ENCODE results near the gene CELF2.
A peak's percentile ranks its signal among the peaks of the same experiment; 100 is the strongest.

CELF2 gene

GRCh38 chr10:11243425-11244222 is 226.0 kb downstream of the CELF2 start:
- no peak for DNase-seq (ENCODE audit: extremely low spot score)
- CTCF ChIA-PET, result interaction anchor here (0.9 to 6.6 kb wide), 13 partner anchors 8 to 78 kb away, joined by 3 to 63 read pairs (median 3); no protein-coding TSS in a partner anchor
- POLR2A ChIA-PET, result interaction anchor here (0.6 to 1.6 kb wide), 7 partner anchors 10 to 79 kb away, joined by 3 to 8 read pairs (median 5); no protein-coding TSS in a partner anchor
- no peak for TF ChIP-seq CTCF (IDR thresholded peaks at IDR 0.05; ENCODE audit: control extremely low read depth, extremely low read depth, low read depth, missing control alignments)

- POLR2A ChIA-PET, result interaction anchor here (0.5 to 1.3 kb wide), 6 partner anchors 9 to 1932 kb away, joined by 3 to 7 read pairs (median 3); no protein-coding TSS in a partner anchor
- DNase-seq (ENCODE audit: extremely low spot score), result no peak
- CTCF ChIA-PET, result interaction anchor here (0.8 to 6.6 kb wide), 9 partner anchors 11 to 66 kb away, joined by 3 to 63 read pairs (median 3); no protein-coding TSS in a partner anchor
- TF ChIP-seq CTCF (IDR thresholded peaks at IDR 0.05; ENCODE audit: control extremely low read depth, extremely low read depth, low read depth, missing control alignments), result no peak
Observed at GRCh38 chr10:11245095-11245479, 227.4 kb downstream of the CELF2 start.

- ChIA-PET CTCF (interaction anchor here (0.7 to 6.6 kb wide), 10 partner anchors 9 to 66 kb away, joined by 3 to 63 read pairs (median 4); no protein-coding TSS in a partner anchor), POLR2A (interaction anchor here (0.5 to 1.3 kb wide), 4 partner anchors 11 to 1932 kb away, joined by 3 to 7 read pairs (median 3); no protein-coding TSS in a partner anchor)
- no peak for TF ChIP-seq CTCF (IDR thresholded peaks at IDR 0.05; ENCODE audit: control extremely low read depth, extremely low read depth, low read depth, missing control alignments)
- DNase-seq (ENCODE audit: extremely low spot score), result peak; percentile 54
Observed at GRCh38 chr10:11245510-11245909, 227.8 kb downstream of the CELF2 start.

- no peak for TF ChIP-seq CTCF (IDR thresholded peaks at IDR 0.05; ENCODE audit: control extremely low read depth, extremely low read depth, low read depth, missing control alignments)
- POLR2A ChIA-PET, result interaction anchor here (0.7 to 1.2 kb wide), 3 partner anchors 10 to 24 kb away, joined by 3 to 4 read pairs (median 3); no protein-coding TSS in a partner anchor
- CTCF ChIA-PET, result interaction anchor here (0.7 to 6.6 kb wide), 8 partner anchors 10 to 44 kb away, joined by 3 to 63 read pairs (median 4); no protein-coding TSS in a partner anchor
- DNase-seq (ENCODE audit: extremely low spot score), result no peak
Observed at GRCh38 chr10:11245981-11246590, 228.4 kb downstream of the CELF2 start.

GRCh38 chr10:11246752-11247467 is 229.2 kb downstream of the CELF2 start:
- POLR2A ChIA-PET, result interaction anchor here (0.7 to 1.1 kb wide), 2 partner anchors 9 to 12 kb away, joined by 3 to 4 read pairs; no protein-coding TSS in a partner anchor

More at GRCh38 chr10:11246752-11247467, 229.2 kb downstream of the CELF2 start:
- CTCF ChIA-PET, result interaction anchor here (3.8 to 6.6 kb wide), 3 partner anchors 10 to 23 kb away, joined by 16 to 63 read pairs (median 25); no protein-coding TSS in a partner anchor
- peak; percentile 67 for DNase-seq (ENCODE audit: extremely low spot score)
- TF ChIP-seq CTCF (IDR thresholded peaks at IDR 0.05; ENCODE audit: control extremely low read depth, extremely low read depth, low read depth, missing control alignments), result no peak

Measured in GM10248 (cell line).